GM18907 (cell line): Measurements from ENCODE around the gene TBR1.

Source experiments
- ATAC-seq: cut with Tn5 transposase; IDR thresholded peaks from one replicate; pipeline ENCODE4 v1.9.1; 2021; ENCODE audit warnings: mild to moderate bottlenecking, moderate library complexity; ENCODE audit not compliant: unreplicated experiment

TBR1 gene

DNA sequence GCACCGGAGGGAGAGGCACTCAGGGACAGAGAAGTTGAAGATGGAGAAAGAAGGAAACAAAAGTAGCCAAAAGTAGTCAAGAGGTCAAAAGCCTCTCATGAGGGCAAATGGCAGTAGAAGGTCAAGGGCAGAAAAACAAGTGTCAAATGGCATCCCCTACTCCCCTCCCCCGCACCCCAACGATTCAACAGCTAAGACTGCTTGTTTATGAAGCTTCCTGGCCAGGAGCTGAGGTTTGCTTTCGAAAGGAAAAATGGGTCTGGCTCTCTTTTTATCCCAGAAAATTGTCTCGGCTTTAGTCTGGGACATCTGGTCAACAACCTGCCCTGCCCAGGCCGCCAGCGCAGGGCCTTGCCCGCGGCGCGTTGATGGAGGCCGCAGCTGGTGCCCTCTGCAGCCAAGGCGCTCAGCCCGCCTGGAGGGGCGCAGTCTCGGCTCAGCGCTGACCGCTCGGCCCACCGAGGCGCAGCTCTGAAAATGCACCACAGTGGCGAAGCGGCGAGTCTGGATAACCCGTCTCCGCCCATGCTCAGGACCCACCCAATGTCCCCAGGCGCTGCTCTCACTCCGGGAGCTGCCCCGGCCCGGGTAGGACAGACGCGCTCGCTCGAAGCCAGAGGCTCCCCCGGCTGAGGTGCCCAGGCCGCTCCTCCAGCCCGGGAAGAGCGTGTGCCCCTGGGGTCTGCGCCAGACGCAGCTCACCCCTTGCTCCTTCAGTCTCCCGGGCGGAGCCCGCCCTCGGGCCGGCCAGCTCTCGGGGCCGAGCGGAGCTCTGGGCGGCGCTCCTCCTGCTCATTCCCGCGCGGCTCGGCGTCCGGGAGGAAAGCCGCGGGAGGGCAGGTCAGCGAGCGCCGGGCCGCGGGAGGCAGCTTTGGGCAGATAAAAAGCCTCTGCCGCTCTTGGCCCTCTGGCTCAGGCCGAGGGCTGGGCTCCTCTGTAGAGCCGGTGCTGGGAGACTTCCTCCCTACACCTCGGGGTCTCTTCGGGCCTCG, 1.8 kb upstream of the TBR1 start:
- ATAC-seq, result peak; percentile 52

- peak; percentile 35 for ATAC-seq
These were observed 787 bp upstream of the TBR1 start for GRCh38 chr2:161415034-161415986.

DNA sequence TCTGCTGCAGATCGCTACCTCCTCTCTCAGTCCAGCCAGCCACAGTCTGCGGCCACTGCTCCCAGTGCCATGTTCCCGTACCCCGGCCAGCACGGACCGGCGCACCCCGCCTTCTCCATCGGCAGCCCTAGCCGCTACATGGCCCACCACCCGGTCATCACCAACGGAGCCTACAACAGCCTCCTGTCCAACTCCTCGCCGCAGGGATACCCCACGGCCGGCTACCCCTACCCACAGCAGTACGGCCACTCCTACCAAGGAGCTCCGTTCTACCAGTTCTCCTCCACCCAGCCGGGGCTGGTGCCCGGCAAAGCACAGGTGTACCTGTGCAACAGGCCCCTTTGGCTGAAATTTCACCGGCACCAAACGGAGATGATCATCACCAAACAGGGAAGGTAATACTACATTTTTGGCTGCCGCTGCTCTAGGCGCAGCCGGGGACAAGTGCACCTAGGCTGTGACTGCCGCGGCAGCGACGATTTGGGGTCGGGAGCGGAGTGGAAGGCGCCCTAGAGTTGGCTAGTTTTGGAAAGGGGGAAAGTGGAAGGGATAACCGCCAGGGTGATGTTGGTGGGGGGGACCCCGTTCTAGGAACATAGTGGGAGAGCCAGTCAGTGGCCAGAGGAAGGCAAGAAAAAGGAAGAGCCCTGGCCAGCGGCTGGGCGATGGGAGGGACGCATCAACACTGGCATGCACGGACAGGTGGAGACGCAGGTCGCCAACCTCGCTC, 776 bp downstream of the TBR1 start:
- no peak for ATAC-seq

DNA sequence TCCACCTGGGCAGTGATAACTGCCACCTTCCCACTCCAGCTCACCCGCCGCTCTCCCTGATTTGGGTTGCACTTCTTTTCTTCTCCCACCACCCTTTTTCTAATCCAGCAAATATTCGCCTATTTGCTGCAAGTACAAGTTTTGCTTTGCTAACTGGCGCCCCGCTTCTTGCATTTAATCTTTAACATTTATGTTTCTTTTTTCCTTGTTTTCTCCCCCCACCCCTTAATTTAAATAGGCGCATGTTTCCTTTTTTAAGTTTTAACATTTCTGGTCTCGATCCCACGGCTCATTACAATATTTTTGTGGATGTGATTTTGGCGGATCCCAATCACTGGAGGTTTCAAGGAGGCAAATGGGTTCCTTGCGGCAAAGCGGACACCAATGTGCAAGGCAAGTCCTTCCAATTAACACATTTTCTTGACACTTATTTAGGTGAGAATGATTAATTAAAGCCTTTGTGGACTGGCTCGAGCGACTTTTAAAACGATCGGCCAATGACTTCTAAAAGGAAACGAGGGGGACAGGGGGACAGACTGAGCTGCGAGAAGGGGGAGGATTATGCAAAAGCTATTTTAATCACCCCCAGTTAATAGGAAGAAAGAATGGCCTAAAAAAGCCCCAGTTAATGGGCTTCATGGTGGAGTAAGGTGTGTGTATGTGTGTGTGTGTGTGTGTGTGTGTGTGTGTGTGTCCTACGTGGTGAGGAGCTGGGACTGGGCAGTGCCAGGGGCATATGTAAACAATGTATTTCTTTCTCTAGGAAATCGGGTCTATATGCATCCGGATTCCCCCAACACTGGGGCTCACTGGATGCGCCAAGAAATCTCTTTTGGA, 1.6 kb downstream of the TBR1 start:
- ATAC-seq, result no peak

DNA sequence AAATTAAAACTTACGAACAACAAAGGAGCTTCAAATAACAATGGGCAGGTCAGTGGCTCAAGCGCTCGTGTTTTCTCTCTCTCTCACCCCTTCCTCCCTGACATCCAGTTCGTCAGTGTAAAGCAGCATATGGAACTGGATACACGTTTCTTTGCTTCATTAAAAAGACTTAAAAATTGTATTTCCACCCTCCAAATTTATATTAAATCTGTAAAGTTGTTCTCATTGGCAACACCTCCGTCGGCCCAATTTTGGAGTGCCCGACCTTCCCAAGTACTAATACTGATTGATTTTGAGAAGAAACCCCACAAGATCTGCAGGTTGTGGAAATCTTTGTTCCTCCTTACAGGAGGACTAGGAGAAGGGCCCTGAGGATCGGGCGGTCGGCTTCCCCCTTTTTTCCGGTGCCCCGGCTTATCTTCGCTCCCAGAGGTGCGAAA, 2.2 kb downstream of the TBR1 start:
- ATAC-seq, result no peak

- peak; percentile 22 for ATAC-seq
These were observed 2.9 kb downstream of the TBR1 start for GRCh38 chr2:161418715-161419637.

DNA sequence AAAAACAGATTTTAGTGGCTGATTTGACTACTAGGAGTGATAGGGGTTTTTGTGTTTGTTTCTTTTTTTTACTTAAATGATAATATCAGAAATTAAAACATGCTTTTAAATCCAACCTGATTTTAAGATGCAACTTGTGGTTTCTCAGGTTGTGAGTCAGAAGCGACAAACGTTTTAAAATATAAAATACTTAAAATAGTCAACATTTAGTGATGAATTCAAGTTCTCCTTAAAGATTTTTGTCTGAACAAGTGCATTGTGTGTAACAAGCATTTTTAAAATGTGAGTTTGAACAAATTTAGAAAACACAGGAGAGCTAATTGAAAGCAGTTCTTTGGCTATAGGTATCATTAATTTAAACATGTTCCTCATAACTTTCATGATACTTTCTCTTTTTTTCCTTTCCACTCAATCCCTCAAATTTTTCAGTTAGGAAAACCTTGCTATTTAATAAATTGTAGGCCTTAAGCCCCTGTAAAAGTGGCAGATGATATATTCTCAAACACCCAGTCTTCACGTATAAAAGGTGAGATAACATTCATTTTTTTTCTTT, 3.6 kb downstream of the TBR1 start:
- no peak for ATAC-seq

GRCh38 chr2:161420406-161421074, 4.4 kb downstream of the TBR1 start:
- no peak for ATAC-seq

DNA sequence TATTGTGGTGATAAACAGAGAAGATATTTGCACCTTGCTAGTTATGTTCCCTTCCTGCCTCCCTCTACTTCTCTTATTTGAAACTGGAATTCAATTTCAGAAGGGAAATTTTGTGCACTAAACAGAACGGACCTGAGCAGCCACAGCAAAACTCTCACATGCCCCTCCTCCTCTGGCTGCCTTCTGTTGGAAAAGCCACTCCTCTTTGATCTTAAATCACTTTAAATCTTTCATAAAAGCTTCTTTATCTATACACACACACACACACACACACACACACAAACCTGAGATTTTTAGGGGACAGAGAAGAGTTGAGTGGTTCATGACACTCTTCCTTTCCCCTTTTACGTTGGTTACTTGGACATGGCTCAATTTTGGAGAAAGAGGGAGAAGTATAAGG, 5.6 kb downstream of the TBR1 start:
- ATAC-seq, result no peak

- no peak for ATAC-seq
These were observed 6.8 kb downstream of the TBR1 start for GRCh38 chr2:161422816-161423403.

DNA sequence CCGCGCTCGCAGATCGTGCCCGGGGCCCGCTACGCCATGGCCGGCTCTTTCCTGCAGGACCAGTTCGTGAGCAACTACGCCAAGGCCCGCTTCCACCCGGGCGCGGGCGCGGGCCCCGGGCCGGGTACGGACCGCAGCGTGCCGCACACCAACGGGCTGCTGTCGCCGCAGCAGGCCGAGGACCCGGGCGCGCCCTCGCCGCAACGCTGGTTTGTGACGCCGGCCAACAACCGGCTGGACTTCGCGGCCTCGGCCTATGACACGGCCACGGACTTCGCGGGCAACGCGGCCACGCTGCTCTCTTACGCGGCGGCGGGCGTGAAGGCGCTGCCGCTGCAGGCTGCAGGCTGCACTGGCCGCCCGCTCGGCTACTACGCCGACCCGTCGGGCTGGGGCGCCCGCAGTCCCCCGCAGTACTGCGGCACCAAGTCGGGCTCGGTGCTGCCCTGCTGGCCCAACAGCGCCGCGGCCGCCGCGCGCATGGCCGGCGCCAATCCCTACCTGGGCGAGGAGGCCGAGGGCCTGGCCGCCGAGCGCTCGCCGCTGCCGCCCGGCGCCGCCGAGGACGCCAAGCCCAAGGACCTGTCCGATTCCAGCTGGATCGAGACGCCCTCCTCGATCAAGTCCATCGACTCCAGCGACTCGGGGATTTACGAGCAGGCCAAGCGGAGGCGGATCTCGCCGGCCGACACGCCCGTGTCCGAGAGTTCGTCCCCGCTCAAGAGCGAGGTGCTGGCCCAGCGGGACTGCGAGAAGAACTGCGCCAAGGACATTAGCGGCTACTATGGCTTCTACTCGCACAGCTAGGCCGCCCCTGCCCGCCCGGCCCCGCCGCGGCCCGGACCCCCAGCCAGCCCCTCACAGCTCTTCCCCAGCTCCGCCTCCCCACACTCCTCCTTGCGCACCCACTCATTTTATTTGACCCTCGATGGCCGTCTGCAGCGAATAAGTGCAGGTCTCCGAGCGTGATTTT, 7.6 kb downstream of the TBR1 start:
- no peak for ATAC-seq

GRCh38 chr2:161424394-161424769, 8.3 kb downstream of the TBR1 start:
- no peak for ATAC-seq

DNA sequence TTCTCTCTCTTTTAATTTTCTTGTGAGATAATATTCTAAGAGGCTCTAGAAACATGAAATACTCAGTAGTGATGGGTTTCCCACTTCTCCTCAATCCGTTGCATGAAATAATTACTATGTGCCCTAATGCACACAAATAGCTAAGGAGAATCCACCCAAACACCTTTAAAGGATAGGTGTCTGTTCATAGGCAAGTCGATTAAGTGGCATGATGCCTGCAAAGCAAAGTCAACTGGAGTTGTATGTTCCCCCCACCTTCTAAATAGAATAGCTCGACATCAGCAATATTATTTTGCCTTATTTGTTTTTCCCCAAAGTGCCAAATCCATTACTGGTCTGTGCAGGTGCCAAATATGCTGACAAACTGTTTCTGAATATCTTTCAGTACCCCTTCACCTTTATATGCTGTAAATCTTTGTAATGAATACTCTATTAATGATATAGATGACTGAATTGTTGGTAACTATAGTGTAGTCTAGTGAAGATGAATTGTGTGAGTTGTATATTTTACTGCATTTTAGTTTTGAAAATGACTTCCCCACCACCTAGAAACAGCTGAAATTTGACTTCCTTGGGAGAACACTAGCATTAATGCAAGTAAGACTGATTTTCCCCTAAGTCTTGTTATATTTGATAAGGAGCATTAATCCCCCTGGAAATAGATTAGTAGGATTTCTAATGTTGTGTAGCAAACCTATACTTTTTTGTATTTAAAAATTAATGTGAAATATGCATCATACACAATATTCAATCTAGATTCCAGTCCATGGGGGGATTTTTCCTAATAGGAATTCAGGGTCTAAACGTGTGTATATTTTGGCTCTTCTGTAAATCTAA, 9.0 kb downstream of the TBR1 start:
- ATAC-seq, result no peak

GRCh38 chr2:161425728-161426454, 9.8 kb downstream of the TBR1 start:
- no peak for ATAC-seq

DNA sequence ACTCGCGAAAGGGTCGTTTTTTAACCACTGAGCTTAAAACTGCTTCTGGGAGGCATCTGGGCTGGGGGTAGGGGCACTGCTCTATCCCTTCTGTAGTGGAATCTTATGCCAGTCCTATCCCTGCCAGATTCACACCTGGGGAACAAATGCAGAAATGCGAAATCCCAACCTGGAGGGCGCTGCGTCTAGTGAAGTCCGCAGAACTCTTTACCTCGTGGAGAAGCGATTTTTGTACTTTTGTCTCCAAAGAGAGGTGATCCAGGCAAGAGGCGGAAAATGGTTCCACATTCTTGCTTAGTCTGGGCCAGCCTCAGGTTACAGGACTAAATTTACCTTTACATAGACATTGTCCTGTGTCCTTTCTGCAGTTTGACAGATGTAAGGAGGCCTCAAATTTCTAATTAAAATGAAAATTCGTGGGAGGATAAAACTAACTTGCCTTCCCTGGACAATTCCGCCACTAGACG, 10.4 kb downstream of the TBR1 start:
- no peak for ATAC-seq
